IPS DF 4.7 (cell line): ENCODE measurements around the gene PIEZO1.

Source experiments
- DNase-seq: peaks from one replicate; pipeline ENCODE4 v3.0.0-alpha.2; 2013; ENCODE audit warnings: low spot score; ENCODE audit errors: extremely low read depth

Gene PIEZO1

GRCh38 chr16:88691129-88691813, 93.7 kb downstream of the PIEZO1 start:
- DNase-seq, result no peak

DNA sequence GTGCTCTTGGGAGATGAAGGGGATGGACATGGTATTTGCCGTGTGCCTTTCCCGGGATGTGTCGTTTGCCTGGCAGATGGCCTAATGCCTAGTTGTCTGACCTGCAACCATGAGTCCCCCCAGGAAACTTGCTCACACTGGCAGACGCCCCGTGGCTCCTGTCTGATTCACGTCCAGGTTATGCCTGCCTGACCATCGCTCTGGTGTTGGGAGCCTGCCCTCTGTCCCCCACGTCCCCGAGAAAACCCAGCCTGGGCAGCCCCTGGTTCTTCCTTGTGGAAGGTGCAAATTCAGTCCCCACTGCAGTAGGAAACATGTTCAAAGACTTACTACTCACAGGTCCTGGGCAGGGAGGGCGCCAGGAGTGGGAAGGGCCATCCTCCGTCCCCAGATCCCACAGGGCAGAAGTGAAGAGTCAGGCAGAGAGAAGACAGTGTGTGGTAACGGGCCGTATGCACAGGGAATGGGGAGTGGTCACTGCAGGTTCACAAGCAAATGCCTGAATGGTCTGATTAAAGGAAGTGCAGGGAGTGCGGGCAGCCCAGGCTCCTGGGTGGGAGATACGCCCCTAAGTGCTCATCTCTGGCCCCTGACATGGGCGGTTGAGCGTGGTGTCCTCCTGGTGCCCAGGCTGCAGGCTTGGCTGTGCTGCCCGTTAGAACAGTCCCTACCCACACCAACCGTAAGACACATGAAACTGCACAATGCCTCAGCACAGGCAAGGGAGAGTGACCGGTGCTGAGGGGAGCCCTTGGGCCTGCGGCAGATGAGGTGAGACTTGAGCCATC, 94.5 kb downstream of the PIEZO1 start:
- DNase-seq, result no peak

DNA sequence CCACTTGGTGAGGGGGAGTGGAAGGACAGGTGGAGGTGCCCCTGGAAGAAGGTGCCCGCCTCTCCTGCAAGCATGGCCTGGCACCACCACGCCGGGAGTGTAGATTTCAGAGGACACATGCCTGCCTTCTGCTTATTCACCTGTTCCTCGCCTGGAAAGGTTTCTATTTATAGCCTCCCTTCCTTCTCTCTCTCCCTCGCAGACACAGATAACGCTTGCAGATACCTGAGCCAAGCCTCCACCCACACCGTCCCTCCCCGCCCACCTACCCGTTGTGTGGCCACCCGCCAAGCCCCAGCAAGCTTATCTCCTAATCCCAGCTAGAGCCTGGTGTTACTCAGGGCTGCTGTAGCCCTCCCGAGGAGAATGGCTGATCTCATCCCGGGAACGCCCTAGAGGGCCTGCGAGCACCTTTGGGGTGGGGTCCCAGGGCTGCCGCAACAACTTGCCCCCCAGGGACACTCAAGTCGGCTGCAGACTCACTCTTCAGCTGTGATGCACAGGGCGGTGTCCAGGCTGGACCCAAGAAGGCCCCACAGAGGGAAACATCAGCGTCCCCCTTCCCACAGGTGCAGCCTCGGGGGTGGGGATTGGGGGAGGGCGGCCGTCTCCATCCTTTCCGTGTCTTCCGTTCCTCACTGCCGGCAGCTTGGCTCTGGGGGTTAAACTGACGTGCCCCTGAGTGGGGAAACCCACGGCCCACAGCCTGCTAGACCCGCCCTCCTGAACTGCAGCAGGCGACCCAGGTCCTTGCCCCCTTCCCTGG, 96.8 kb downstream of the PIEZO1 start:
- no peak for DNase-seq

DNA sequence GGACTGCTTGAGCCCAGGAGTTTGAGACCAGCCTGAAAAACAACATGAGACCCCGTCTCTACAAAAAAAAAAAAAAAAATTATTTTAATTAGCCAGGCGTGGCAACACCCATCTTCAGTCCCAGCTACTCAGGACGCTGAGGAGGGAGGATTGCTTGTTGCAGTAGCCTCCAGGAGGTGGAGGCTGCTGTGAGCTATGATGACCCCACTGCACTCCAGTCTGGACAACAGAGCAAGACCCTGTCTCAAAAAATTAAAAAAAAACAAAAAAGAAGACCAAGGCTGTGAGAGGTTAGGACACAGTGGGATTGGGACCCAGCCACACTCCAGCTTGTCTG, 97.4 kb downstream of the PIEZO1 start:
- DNase-seq, result no peak

- no peak for DNase-seq
Measured at GRCh38 chr16:88687254-88687576, 97.8 kb downstream of the PIEZO1 start.

GRCh38 chr16:88686439-88687253, 98.4 kb downstream of the PIEZO1 start, which contains the start of gene SNAI3:
Gene SNAI3 (minus strand): TSS chr16:88686507. CDS start chr16:88686406, 101 bp downstream.
- DNase-seq, result no peak

- no peak for DNase-seq
Measured at GRCh38 chr16:88686062-88686438, 99.0 kb downstream of the PIEZO1 start.

DNA sequence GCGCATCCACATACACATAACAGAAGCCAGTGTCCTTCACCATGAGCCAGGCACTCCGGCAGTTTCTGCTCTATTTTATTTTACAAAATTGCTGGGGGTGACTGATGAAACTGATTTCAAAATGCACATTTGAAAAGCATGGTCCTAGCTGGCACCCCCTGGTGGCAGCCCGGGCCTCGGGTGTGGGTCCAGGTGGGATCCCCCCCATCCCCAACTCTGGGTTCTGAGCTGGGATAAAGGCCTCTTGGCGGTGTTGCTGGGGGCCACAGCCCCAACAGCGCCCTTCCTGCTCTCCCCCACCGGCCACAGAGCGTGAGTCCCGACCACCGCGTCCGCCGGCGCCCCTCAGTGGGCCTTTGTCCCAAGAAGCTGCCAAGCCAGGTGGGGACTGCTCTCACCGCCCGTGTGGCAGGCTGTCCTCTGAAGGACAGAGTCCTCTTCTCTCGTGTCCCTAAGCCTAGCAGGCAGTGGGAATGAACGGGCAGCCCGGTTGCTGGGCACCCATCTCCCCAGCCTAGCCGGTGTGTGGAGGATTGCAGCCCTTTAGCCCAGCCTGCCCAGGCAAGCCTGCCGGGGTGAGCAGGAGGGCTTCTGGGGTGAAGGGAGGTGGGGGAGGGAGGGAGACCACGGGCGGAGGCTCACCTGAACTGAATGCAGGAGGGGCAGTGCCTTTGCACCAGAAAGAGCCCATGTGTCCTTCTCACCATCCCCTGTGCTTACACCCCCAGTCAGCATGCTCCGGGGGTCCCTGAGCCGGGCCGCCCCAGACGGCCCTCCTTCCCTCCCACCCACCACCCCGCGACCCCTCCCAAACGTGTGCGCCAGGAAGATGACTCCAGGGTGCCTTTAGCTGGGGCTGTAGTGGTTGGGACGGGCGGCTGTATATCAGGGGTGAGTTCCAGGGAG, 99.6 kb downstream of the PIEZO1 start:
- DNase-seq, result no peak

- DNase-seq, result no peak
Measured at GRCh38 chr16:88684569-88685155, 100.4 kb downstream of the PIEZO1 start.

DNA sequence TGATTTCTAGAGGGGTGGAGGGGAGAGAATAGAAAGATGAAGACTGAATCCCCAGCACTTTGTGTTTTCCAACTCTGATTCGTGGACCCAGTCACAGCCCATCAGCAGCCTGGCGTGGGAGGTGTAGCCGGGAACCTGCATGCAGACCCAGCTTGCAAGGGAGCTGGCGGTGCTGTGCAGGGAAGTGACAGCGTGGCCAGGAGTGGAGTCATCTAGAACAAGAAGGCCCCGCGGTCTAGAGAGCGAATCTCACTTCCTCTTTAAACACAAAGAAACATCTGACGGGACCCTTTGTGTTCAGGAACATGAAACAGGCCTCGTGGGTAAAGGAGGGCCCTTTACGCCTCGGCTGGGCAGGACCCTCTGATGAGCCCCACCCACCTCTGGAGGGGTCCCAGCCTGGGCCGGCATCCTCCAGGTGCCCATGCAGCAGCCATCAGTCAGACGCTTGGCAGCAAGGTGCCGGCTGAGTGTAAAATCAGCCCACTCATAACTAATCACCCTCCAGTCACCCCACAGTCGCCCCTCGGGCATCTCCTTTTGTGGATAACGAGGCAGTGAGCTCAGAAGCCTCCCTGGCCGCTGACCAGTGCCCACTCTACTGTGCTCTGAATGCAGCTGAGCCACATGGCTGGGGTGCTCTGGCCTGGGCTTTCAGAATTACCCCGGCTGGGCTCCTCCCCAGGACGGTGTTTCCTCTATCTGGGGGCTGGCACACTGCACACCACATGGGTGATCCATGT, 103.1 kb downstream of the PIEZO1 start:
- DNase-seq, result no peak

GRCh38 chr16:88681084-88681680, 103.8 kb downstream of the PIEZO1 start:
- DNase-seq, result no peak

DNA sequence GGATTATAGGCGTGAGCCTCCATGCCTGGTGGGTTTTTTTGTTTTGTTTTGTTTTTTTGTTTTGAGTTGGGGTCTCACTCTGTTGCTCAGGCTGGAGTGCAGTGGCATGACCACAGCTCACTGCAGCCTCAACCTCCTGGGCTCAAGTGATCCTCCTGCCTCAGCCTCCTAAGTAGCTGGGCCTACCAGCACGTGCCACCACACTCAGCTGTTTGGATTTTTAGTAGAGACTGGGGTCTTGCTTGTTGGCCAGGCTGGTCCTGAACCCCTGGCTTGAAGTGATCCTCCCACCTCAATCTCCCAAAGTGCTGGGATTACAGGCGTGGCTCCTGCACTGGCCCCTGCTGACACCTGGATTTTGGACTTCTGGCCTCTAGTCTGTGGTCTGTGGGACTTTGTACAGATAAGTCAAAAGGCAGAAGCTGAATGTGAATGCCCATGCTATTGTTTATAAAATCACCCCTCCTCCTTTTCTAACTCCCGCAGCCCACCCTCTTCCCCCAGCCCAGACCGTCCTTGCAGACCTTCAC, 104.4 kb downstream of the PIEZO1 start:
- DNase-seq, result no peak

GRCh38 chr16:88678224-88678979, 106.6 kb downstream of the PIEZO1 start:
- no peak for DNase-seq

- no peak for DNase-seq
Measured at GRCh38 chr16:88677721-88678120, 107.3 kb downstream of the PIEZO1 start.

DNA sequence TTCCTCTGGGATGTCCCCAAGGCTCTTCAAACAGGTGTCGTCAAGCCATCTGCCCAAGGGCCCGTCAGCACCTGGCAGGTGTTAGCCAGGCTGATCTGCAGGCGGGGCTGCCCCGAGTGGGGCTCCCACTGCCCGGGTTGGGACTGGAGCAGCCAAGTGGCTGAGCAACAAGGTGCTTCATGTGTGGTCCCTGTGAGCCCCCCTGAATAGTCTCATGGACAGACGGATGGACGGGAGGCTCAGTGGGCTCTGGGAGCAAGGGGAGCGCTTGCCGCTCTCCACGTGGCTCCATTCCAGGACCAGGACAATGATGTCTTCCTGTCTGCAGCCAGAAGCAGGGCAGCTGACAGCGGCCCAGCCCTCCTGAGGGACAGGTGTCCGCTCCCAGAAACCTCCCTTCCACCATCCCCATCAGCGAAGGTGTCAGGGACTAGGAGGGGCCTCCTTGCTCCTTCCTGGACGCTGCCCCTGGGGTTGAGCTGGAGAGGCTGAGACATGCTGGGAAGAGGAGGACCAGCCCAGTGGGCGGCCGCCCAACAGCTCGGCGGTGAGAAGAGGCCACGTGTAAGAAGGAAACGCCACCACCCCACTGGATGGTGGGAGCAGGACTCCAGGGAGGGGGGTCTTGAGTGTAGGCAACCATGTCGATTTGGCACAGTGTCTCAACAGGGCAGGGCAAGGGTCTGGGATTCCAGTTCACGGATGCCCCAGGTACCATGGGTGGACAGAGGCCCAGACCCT, 108.3 kb downstream of the PIEZO1 start:
- no peak for DNase-seq

- no peak for DNase-seq
Measured at GRCh38 chr16:88673716-88674379, 111.2 kb downstream of the PIEZO1 start.

DNA sequence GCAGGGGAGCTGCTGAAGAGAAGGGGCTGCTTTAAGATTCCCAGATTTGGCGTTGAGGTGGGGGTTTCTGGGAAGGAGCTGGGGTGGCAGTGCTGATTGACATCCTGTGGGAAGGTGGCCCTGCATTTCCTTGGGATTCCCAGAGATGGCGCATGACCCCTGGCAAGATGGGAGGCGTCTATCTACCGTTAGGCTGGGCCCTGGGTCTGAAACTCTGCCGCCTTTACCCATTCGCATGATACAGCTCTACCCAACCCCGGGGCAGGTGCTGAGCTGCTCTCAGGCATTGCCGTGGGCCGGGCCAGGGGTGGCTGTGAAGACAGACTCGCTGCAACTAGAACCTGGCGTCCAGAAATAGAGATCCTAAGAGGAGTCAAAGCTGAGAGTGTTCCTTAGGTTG, 112.2 kb downstream of the PIEZO1 start:
- DNase-seq, result no peak
